Lower leg skin (tissue), 4 donors: ENCODE results near the gene NAPB. TPM values are rescaled to one million over a fixed set of nuclear protein-coding genes. Genes with fewer than 3 reads are reported as not detected.

Experiments used
- DNase-seq, 2 donors: peaks; one replicate each; pipeline ENCODE4 v3.0.0-alpha.2; 2019; ENCODE audit warnings: low spot score in 2 of 2
- H3K4me3 ChIP-seq: fragments of 200-600 bp; sonication (generic); 2 replicates; pipeline ENCODE4 v1.5.1; 2017; ENCODE audit warnings: mild to moderate bottlenecking, low read depth; ENCODE audit not compliant: poor library complexity, severe bottlenecking
- POLR2A ChIP-seq, 2 donors: fragments of 450-650 bp; IDR thresholded peaks; one replicate each; pipeline ENCODE4 v1.6.1; 2016 to 2017; ENCODE audit warnings: antibody characterized with exemption in 2 of 2, mild to moderate bottlenecking in 1 of 2, moderate library complexity in 1 of 2
- WGBS, 2 donors: methylation state at CpG; one replicate each; pipeline ENCODE4 v1.1.5; 2018; 5-methylcytosine and 5-hydroxymethylcytosine counted together
- intact Hi-C: fragments of 100-400 bp; cut with DNase I; formaldehyde crosslinking; loops from one replicate; pipeline ENCODE4 v1.15.0; 2023; ENCODE audit warnings: low total_unique reads
- total RNA-seq, 4 donors: library from RNA; depleted of rRNA; stranded (reverse); fragments of >200 nt; gene quantifications; one replicate each; pipeline ENCODE4 v1.1.0, GENCODE V29; 2016
- TF ChIP-seq, protein P1 (sequence below), 3 donors: fragments of 450-650 bp; IDR thresholded peaks; one replicate each; pipeline ENCODE4 v1.5.1; 2016; ENCODE audit warnings: antibody characterized with exemption in 3 of 3, mild to moderate bottlenecking in 3 of 3, moderate library complexity in 2 of 3

Gene NAPB
- total RNA-seq, 4 donors from 2014 or later = 7.9 to 12.4 (median 10.5) TPM

- DNase-seq = no peak
- intact Hi-C loops = no loop called here
- 73 to 74% methylated on average over 6 of the region's 6 CpGs for WGBS, 2 donors
- H3K4me3 ChIP-seq = no peak overlapping the region
- no peak for TF ChIP-seq POLR2A (IDR thresholded peaks at IDR 0.05)
- TF ChIP-seq, protein P1, sequence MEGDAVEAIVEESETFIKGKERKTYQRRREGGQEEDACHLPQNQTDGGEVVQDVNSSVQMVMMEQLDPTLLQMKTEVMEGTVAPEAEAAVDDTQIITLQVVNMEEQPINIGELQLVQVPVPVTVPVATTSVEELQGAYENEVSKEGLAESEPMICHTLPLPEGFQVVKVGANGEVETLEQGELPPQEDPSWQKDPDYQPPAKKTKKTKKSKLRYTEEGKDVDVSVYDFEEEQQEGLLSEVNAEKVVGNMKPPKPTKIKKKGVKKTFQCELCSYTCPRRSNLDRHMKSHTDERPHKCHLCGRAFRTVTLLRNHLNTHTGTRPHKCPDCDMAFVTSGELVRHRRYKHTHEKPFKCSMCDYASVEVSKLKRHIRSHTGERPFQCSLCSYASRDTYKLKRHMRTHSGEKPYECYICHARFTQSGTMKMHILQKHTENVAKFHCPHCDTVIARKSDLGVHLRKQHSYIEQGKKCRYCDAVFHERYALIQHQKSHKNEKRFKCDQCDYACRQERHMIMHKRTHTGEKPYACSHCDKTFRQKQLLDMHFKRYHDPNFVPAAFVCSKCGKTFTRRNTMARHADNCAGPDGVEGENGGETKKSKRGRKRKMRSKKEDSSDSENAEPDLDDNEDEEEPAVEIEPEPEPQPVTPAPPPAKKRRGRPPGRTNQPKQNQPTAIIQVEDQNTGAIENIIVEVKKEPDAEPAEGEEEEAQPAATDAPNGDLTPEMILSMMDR (IDR thresholded peaks at IDR 0.05) = no peak
Observed at GRCh38 chr20:23399568-23400241, 21.6 kb downstream of the NAPB start.

- no peak for TF ChIP-seq POLR2A (IDR thresholded peaks at IDR 0.05)
- TF ChIP-seq, protein P1 (IDR thresholded peaks at IDR 0.05) = no peak
- intact Hi-C loops = no loop called here
- DNase-seq = no peak
- WGBS, 2 donors = 76 to 86% methylated on average over 2 of the region's 2 CpGs
- no peak overlapping the region for H3K4me3 ChIP-seq
Observed at GRCh38 chr20:23397961-23398360, 23.3 kb downstream of the NAPB start.

DNA sequence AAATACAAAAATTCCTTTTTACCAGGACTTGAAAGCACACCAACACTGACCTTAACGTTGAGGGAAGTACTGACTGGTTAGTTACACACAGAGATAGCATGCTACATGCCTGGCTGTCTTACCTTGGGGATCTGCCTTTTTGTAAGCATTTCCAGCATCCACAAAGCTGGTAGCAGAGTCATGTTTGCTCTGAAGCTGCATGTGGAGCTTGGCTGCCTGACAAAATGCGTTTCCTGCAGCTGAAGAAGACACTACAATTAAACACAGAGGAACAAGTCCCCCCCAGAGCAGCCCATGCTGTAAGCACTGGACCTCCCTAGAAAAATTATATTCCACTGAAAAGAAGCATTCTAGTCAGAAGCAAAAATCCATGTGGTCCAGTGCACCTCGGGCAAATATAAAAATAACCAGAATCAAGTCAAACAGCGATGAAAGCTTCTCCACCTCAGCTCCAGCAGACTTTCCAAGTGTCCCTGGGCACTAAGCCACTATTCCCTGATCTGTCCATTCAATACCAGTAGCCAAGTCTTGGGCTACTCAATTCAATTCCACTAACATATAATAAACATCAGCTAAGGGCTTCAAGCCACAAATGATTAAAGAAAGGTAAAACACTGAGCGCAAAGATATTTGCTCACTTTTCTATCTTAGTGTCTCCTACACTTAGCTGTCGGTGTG is 24.2 kb downstream of the NAPB start:
- WGBS, 2 donors = 62 to 68% methylated on average over 6 of the region's 6 CpGs
- H3K4me3 ChIP-seq = no peak overlapping the region
- no peak for DNase-seq
- TF ChIP-seq, protein P1 (IDR thresholded peaks at IDR 0.05) = no peak
- TF ChIP-seq POLR2A (IDR thresholded peaks at IDR 0.05) = no peak
- intact Hi-C loops = no loop called here

GRCh38 chr20:23393996-23394775 is 27.1 kb downstream of the NAPB start:
- 81 to 90% methylated on average over 4 of the region's 4 CpGs for WGBS, 2 donors
- no peak for DNase-seq
- TF ChIP-seq, protein P1 (IDR thresholded peaks at IDR 0.05) = no peak
- TF ChIP-seq POLR2A (IDR thresholded peaks at IDR 0.05) = no peak
- intact Hi-C loops = no loop called here
- H3K4me3 ChIP-seq = no peak overlapping the region

- intact Hi-C loops = no loop called here
- no peak for DNase-seq
- WGBS, 2 donors = 94 to 95% methylated on average over 4 of the region's 4 CpGs
- H3K4me3 ChIP-seq = no peak overlapping the region
- TF ChIP-seq, protein P1 (IDR thresholded peaks at IDR 0.05) = no peak
- no peak for TF ChIP-seq POLR2A (IDR thresholded peaks at IDR 0.05)
Observed at GRCh38 chr20:23391707-23392310, 29.5 kb downstream of the NAPB start.
